H1 (cell line): ENCODE data around the gene ANP32B. TPM values are rescaled to one million over a fixed set of nuclear protein-coding genes. Genes with fewer than 3 reads are reported as not detected.

ENCODE experiments used
- CTCF ChIA-PET: fragments of 300-600 bp; sonication (Branson Sonifier 250); formaldehyde crosslinking; loops from one replicate; lab custom pipeline; 2021; ENCODE audit not compliant: partially characterized antibody; lab: Charles Lee
- POLR2A ChIA-PET: fragments of 300-600 bp; sonication (Branson Sonifier 250); formaldehyde crosslinking; loops from one replicate; lab custom pipeline; 2021; ENCODE audit warnings: inconsistent platforms; ENCODE audit not compliant: partially characterized antibody; lab: Charles Lee
- DNase-seq, 2 experiments: peaks; one replicate each; pipeline versions ENCODE4 v3.0.0 to v3.0.0-alpha.2; 2010 to 2022; ENCODE audit warnings: low spot score in 2 of 2, low read depth in 1 of 2, mixed read lengths in 1 of 2
- FAIRE-seq: peaks from 2 replicates; lab custom pipeline; 2011; peaks lifted over from hg19 to GRCh38; lab: Jason Lieb, UNC
- H2AFZ ChIP-seq: 2 replicates; pipeline ENCODE4 v1.8.1; 2012; ENCODE audit warnings: low read length, inconsistent platforms
- H2AK5ac ChIP-seq: 2 replicates; pipeline ENCODE4 v1.6.1; 2013; ENCODE audit warnings: low read depth, low read length
- H2BK120ac ChIP-seq: replicated peaks from 2 replicates; pipeline ENCODE3; 2013; ENCODE audit warnings: low read depth, low read length, inconsistent platforms
- H2BK12ac ChIP-seq: 2 replicates; pipeline ENCODE4 v1.6.1; 2013; ENCODE audit warnings: low read depth, low read length
- H2BK15ac ChIP-seq: 2 replicates; pipeline ENCODE4 v1.6.1; 2013; ENCODE audit warnings: low read length
- H2BK20ac ChIP-seq: 2 replicates; pipeline ENCODE4 v1.6.1; 2013; ENCODE audit warnings: low read length
- H2BK5ac ChIP-seq: 2 replicates; pipeline ENCODE4 v1.6.1; 2013; ENCODE audit warnings: low read depth, low read length
- H3K14ac ChIP-seq: 2 replicates; pipeline ENCODE4 v1.6.1; 2013; ENCODE audit warnings: inconsistent platforms; ENCODE audit not compliant: insufficient read length
- H3K18ac ChIP-seq: 2 replicates; pipeline ENCODE4 v1.6.1; 2013; ENCODE audit warnings: low read length; ENCODE audit errors: extremely low read depth
- H3K23ac ChIP-seq: 2 replicates; pipeline ENCODE4 v1.6.1; 2013; ENCODE audit warnings: inconsistent platforms; ENCODE audit not compliant: insufficient read length
- H3K23me2 ChIP-seq: 2 replicates; pipeline ENCODE4 v1.6.1; 2013; ENCODE audit warnings: low read depth, low read length
- H3K27ac ChIP-seq: 2 replicates; pipeline ENCODE4 v1.6.1; 2011; ENCODE audit warnings: low read depth, low read length, inconsistent platforms
- H3K27me3 ChIP-seq, 4 experiments: replicated peaks in 1 of 4; 1 replicate in 1 of 4; 2 replicates in 3 of 4; pipeline versions ENCODE4 v1.6.1 to v1.8.1; 2011 to 2013; ENCODE audit warnings: low read length in 3 of 4, mild to moderate bottlenecking in 3 of 4, inconsistent platforms in 2 of 4, mixed read lengths in 2 of 4, moderate library complexity in 1 of 4; ENCODE audit not compliant: control insufficient read depth in 3 of 4, insufficient read depth in 3 of 4; ENCODE audit errors: extremely low read depth in 1 of 4
- H3K36me3 ChIP-seq, 4 experiments: 2 replicates each; pipeline versions ENCODE4 v1.6.1 to v1.8.1; 2011 to 2013; ENCODE audit warnings: mild to moderate bottlenecking in 4 of 4, low read length in 3 of 4, moderate library complexity in 2 of 4, control low read depth in 1 of 4, inconsistent platforms in 1 of 4; ENCODE audit not compliant: insufficient read depth in 4 of 4, control insufficient read depth in 2 of 4
- H3K4ac ChIP-seq: replicated peaks from 2 replicates; pipeline ENCODE3; 2013; ENCODE audit warnings: low read length, low read depth, mixed read lengths, inconsistent platforms; ENCODE audit not compliant: insufficient read length
- H3K4me1 ChIP-seq, 4 experiments: replicated peaks in 1 of 4; 1 replicate in 1 of 4; 2 replicates in 3 of 4; pipeline versions ENCODE4 v1.6.1 to v1.8.1; 2011 to 2013; ENCODE audit warnings: low read length in 3 of 4, inconsistent platforms in 2 of 4, mixed read lengths in 1 of 4; ENCODE audit not compliant: insufficient read depth in 4 of 4, control insufficient read depth in 3 of 4
- H3K4me2 ChIP-seq, 2 experiments: 2 replicates each; pipeline versions ENCODE4 v1.6.1 to v1.8.1; 2011 to 2013; ENCODE audit warnings: low read depth in 2 of 2, low read length in 2 of 2, control low read depth in 1 of 2, inconsistent platforms in 1 of 2, mild to moderate bottlenecking in 1 of 2; ENCODE audit not compliant: insufficient read depth in 1 of 2
- H3K4me3 ChIP-seq, 4 experiments: fragments of 200-600, 300-600 bp in 1 of 4; sonication (generic), shearing (Covaris generic), sonication (Bioruptor Twin) in 1 of 4; 2 replicates each; pipeline versions ENCODE4 v1.5.1 to v1.8.1; 2011 to 2016; ENCODE audit warnings: low read length in 4 of 4, low read depth in 3 of 4, control low read depth in 2 of 4, inconsistent platforms in 2 of 4, mild to moderate bottlenecking in 2 of 4, mixed read lengths in 1 of 4, moderate library complexity in 1 of 4; ENCODE audit not compliant: insufficient read depth in 2 of 4; ENCODE audit errors: extremely low read depth in 1 of 4
- H3K56ac ChIP-seq: replicated peaks from 2 replicates; pipeline ENCODE3; 2013; ENCODE audit warnings: low read depth, mild to moderate bottlenecking, mixed read lengths, low read length, inconsistent platforms; ENCODE audit not compliant: insufficient read length
- H3K79me1 ChIP-seq: 2 replicates; pipeline ENCODE4 v1.6.1; 2013; ENCODE audit warnings: low read depth, low read length, control low read depth
- H3K79me2 ChIP-seq, 2 experiments: 2 replicates each; pipeline versions ENCODE4 v1.6.1 to v1.8.1; 2012 to 2013; ENCODE audit warnings: low read length in 2 of 2, mild to moderate bottlenecking in 2 of 2, inconsistent platforms in 1 of 2; ENCODE audit not compliant: insufficient read depth in 2 of 2, control insufficient read depth in 1 of 2
- H3K9ac ChIP-seq, 4 experiments: replicated peaks in 1 of 4; 1 replicate in 1 of 4; 2 replicates in 3 of 4; pipeline versions ENCODE4 v1.6.1 to v1.8.1; 2011 to 2013; ENCODE audit warnings: low read depth in 3 of 4, low read length in 3 of 4, control low read depth in 2 of 4, mild to moderate bottlenecking in 2 of 4, moderate library complexity in 2 of 4, inconsistent platforms in 1 of 4; ENCODE audit errors: extremely low read depth in 1 of 4
- H3K9me3 ChIP-seq, 2 experiments: 2 replicates each; pipeline versions ENCODE4 v1.6.1 to v1.8.1; 2012 to 2013; ENCODE audit warnings: mild to moderate bottlenecking in 2 of 2, moderate library complexity in 2 of 2, control low read depth in 1 of 2, inconsistent platforms in 1 of 2, low read depth in 1 of 2, low read length in 1 of 2, mixed read lengths in 1 of 2; ENCODE audit not compliant: insufficient read depth in 2 of 2
- H4K20me1 ChIP-seq, 2 experiments: replicated peaks in 1 of 2; 2 replicates each; pipeline versions ENCODE3 to v1.8.1; 2011 to 2013; ENCODE audit warnings: inconsistent platforms in 2 of 2, low read length in 2 of 2, mild to moderate bottlenecking in 1 of 2; ENCODE audit not compliant: insufficient read depth in 2 of 2, control insufficient read depth in 1 of 2
- H4K5ac ChIP-seq: 2 replicates; pipeline ENCODE4 v1.6.1; 2013; ENCODE audit warnings: low read length, low read depth, mixed read lengths, inconsistent platforms; ENCODE audit not compliant: insufficient read length
- H4K8ac ChIP-seq: 2 replicates; pipeline ENCODE4 v1.8.0; 2013; ENCODE audit warnings: mild to moderate bottlenecking, moderate library complexity, low read length, inconsistent platforms; ENCODE audit not compliant: insufficient read depth; ENCODE audit errors: extremely low read depth
- H4K91ac ChIP-seq: replicated peaks from 2 replicates; pipeline ENCODE3; 2013; ENCODE audit warnings: low read length, mixed read lengths, inconsistent platforms; ENCODE audit not compliant: insufficient read length
- ASH2L ChIP-seq: fragments of 200-600, 300-600 bp; sonication (generic); IDR thresholded peaks from one replicate; pipeline ENCODE4 v1.7.1; 2017; ENCODE audit warnings: low read length
- E2F6 ChIP-seq: IDR thresholded peaks from 2 replicates; pipeline ENCODE4 v1.6.1; 2012; ENCODE audit warnings: inconsistent platforms
- EP300 ChIP-seq, 2 experiments: IDR thresholded peaks; 1 replicate in 1 of 2; 2 replicates in 1 of 2; pipeline ENCODE4 v1.6.1; 2011 to 2012; ENCODE audit warnings: low read depth in 2 of 2, low read length in 2 of 2, mild to moderate bottlenecking in 2 of 2, borderline replicate concordance in 1 of 2, inconsistent platforms in 1 of 2, moderate library complexity in 1 of 2
- HDAC2 ChIP-seq, 2 experiments: fragments of 300-600 bp in 1 of 2; sonication (generic) in 1 of 2; IDR thresholded peaks; 2 replicates each; pipeline ENCODE4 v1.6.1; 2011 to 2012; ENCODE audit warnings: low read depth in 2 of 2, low read length in 2 of 2, mild to moderate bottlenecking in 2 of 2, moderate library complexity in 2 of 2, borderline replicate concordance in 1 of 2, inconsistent platforms in 1 of 2
- NANOG ChIP-seq: IDR thresholded peaks from 2 replicates; pipeline ENCODE4 v1.6.1; 2011; ENCODE audit warnings: low read length, low read depth, mild to moderate bottlenecking, inconsistent platforms; ENCODE audit not compliant: insufficient read depth, poor library complexity, severe bottlenecking
- POLR2AphosphoS5 ChIP-seq: IDR thresholded peaks from 2 replicates; pipeline ENCODE4 v1.6.1; 2011; ENCODE audit warnings: low read depth, low read length
- POU5F1 ChIP-seq: IDR thresholded peaks from 2 replicates; pipeline ENCODE4 v1.6.1; 2011; ENCODE audit warnings: low read depth, mild to moderate bottlenecking, low read length, moderate library complexity
- SIN3A ChIP-seq, 2 experiments: IDR thresholded peaks in 1 of 2; conservative IDR thresholded peaks in 1 of 2; 2 replicates each; pipeline ENCODE4 v1.6.1; 2011 to 2012; ENCODE audit warnings: low read length in 2 of 2, improper control_type of control experiment in 1 of 2, low read depth in 1 of 2, mild to moderate bottlenecking in 1 of 2
- ZNF274 ChIP-seq: IDR thresholded peaks from 2 replicates; pipeline ENCODE4 v1.7.0; 2012; ENCODE audit warnings: low read length, borderline replicate concordance; ENCODE audit errors: extremely low read depth
- WGBS, 2 experiments: shearing (Covaris generic) in 1 of 2; methylation state at CpG; one replicate each; pipeline versions ENCODE4 v1.1.6 to v1.1.7; 2013 to 2015; ENCODE audit warnings: low lambda C conversion rate in 2 of 2, mixed read lengths in 2 of 2, inconsistent platforms in 1 of 2, low coverage in 1 of 2, missing lambda C conversion rate in 1 of 2; ENCODE audit not compliant: insufficient replicate concordance in 2 of 2, insufficient coverage in 1 of 2, insufficient read length in 1 of 2; ENCODE audit errors: extremely low coverage in 1 of 2, missing lambda C conversion rate in 1 of 2; 5-methylcytosine and 5-hydroxymethylcytosine counted together
- polyA plus RNA-seq, 7 experiments: library from polyadenylated mRNA; depleted of rRNA in 3 of 7; stranded (reverse) in 5 of 7; unstranded in 2 of 7; fragments of >200 nt in 5 of 7; fragments of 200-250 nt in 2 of 7; gene quantifications; 1 replicate in 5 of 7; 2 replicates in 1 of 7; 4 replicates in 1 of 7; pipeline versions ENCODE4 v1.2.1 to v1.2.3, GENCODE V29; 2011 to 2013; ENCODE audit warnings: missing spikeins in 2 of 7, mixed read lengths in 2 of 7
- total RNA-seq: library from RNA; stranded (reverse); fragmentation: NEBNext Ultra II Directional; extraction: Animal tissue kit (Norgen Biotek cat#: 25700); gene quantifications from 2 replicates; pipeline ENCODE4 v1.2.1, GENCODE V29; 2021

ANP32B gene
- total and polyA plus RNA-seq, 2 of the 8 experiments (the other 6 are each of a cell fraction or from before 2014, with no cell fraction given): 7.6 to 88.1 TPM

DNA sequence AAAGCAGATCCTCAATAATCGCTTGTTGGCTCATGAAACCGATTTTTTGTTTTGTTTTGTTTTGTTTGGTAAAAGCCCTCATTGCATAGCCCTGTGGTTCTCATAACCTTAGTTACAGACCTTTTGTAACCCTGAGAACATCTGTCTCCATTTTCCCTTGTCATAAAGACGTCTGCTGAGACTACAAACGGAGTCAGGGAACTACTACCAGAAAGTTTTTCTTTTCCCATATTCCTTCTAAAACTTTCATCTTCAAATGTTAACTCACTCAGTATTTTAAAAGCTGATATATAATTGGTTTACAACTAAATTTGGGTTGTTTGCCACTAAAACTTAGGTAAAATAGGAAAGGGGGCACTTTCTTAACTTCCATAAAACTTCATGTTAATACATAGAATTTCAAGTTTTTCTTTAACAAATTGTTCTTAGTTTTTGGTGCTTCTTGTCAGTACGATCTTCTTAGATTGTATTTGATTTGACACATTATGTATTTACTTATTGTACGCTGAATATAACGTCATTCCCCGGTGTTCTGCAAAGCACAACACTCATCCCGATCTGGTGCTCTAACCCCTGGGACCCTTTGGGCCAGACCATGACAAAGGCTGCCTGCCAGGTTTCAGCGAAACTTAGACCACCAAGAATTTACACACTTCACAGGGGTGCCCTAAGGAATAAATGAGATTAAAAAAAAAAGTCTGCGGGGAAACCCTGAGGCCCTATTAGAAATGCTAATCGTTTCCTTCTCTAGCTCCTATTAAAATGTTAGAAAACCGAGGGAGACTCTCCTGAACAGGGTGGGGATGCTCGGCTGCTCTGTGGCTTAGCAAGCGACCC is 1.1 kb upstream of the ANP32B start:
- Histone ChIP-seq H4K91ac (no peak overlapping the region), H3K9ac (no peak overlapping the region), H2BK15ac (no peak overlapping the region), H3K79me1 (peaks cover 3% of the 10 kb centered on the region; the same call in 1 of the 2 replicates), H2BK20ac (no peak overlapping the region), H3K9me3 (peaks cover 0 to 5% of the 10 kb centered on the region in 2 experiments; a peak in 1 of 4 replicates), H3K79me2 (peaks cover 6 to 19% of the 10 kb centered on the region in 2 experiments), H2BK5ac (no peak overlapping the region), H3K14ac (no peak overlapping the region), H3K18ac (no peak overlapping the region), H3K27ac (no peak overlapping the region), H3K4ac (no peak overlapping the region), H3K4me2 (peak overlapping the region; percentile 55 to 70), H4K5ac (no peak overlapping the region), H3K4me1 (peaks cover 0 to 7% (median 2%) of the 10 kb centered on the region in 4 experiments; a peak in 2 of 7 replicates), H2BK120ac (no peak overlapping the region), H3K56ac (no peak overlapping the region), H3K27me3 (peaks cover 47 to 83% (median 64%) of the 10 kb centered on the region in 4 experiments), H2AK5ac (no peak overlapping the region), H4K8ac (no peak overlapping the region), H3K36me3 (no peaks in the 10 kb centered on the region), H3K23me2 (peaks cover 12% of the 10 kb centered on the region; the same call in 1 of the 2 replicates), H3K4me3 (peak overlapping the region; percentile 10 to 95 (median 24); a peak in 6 of 8 replicates), H4K20me1 (peaks cover 17 to 30% of the 10 kb centered on the region in 2 experiments), H2AFZ (no peak overlapping the region), H2BK12ac (no peak overlapping the region), H3K23ac (no peak overlapping the region)
- FAIRE-seq (no peak), DNase-seq (no peak)
- 21% methylated on average over 15 of the region's 15 CpGs; no CpG with 5 or more reads in 1 of the 2 experiments for WGBS, 2 experiments
- ChIA-PET POLR2A (interaction anchor here (1.1 to 2.1 kb wide), 6 partner anchors 21 to 108 kb away, joined by 3 to 21 read pairs (median 3); partner anchors contain the start of gene TRMO), CTCF (interaction anchor here (0.9 to 3.1 kb wide), 7 partner anchors 11 to 79 kb away, joined by 3 to 13 read pairs (median 4); no protein-coding TSS in a partner anchor)
- 0 out of 3 replicates have a peak, but pooled peaks of 1 of the 2 experiments have one; percentile 12 for TF ChIP-seq EP300 (IDR thresholded peaks at IDR 0.05; ENCODE audit: borderline replicate concordance in 1 of 2, low read depth in 2 of 2, low read length in 2 of 2)
- no peak for TF ChIP-seq SIN3A (conservative IDR thresholded peaks at IDR 0.05 in 1 of 2, IDR thresholded peaks at IDR 0.05 in 1 of 2; ENCODE audit: low read depth in 1 of 2, low read length in 2 of 2)
- peak in 1 of 2 experiments; percentile 52; a peak in 1 of 4 replicates for TF ChIP-seq HDAC2 (IDR thresholded peaks at IDR 0.05; ENCODE audit: borderline replicate concordance in 1 of 2, low read depth in 2 of 2, low read length in 2 of 2)
- TF ChIP-seq POU5F1: no peak
- no peak for TF ChIP-seq E2F6
- peak; percentile 30; the same call in 1 of the 2 replicates for TF ChIP-seq ZNF274
- peak; percentile 93 for TF ChIP-seq POLR2AphosphoS5
- TF ChIP-seq NANOG: no peak
- no peak for TF ChIP-seq ASH2L
